Thyroid gland (tissue), 4 donors: Measurements from ENCODE around the gene MPPED2. TPM values are rescaled to one million over a fixed set of nuclear protein-coding genes. Genes with fewer than 3 reads are reported as not detected.
A peak's percentile ranks its signal among the peaks of the same experiment; 100 is the strongest.

Experiments
- DNase-seq, 2 donors: peaks; one replicate each; pipeline ENCODE4 v3.0.0-alpha.2; 2019
- H3K27ac ChIP-seq, 3 donors: fragments of 200-600 bp; sonication (generic); 1 replicate in 2 of 3; 2 replicates in 1 of 3; pipeline ENCODE4 v1.5.1; 2016 to 2019; ENCODE audit warnings: mild to moderate bottlenecking in 1 of 3, moderate library complexity in 1 of 3
- H3K27me3 ChIP-seq: fragments of 200-600 bp; sonication (generic); one replicate; pipeline ENCODE4 v1.5.1; 2019
- H3K36me3 ChIP-seq, 2 donors: fragments of 200-600 bp; sonication (generic); one replicate each; pipeline ENCODE4 v1.5.1; 2016 to 2019
- H3K4me1 ChIP-seq, 2 donors: fragments of 200-600 bp; sonication (generic); one replicate each; pipeline ENCODE4 v1.5.1; 2017 to 2019
- H3K4me3 ChIP-seq, 3 donors: fragments of 200-600 bp; sonication (generic); replicated peaks in 1 of 3; 1 replicate in 2 of 3; 2 replicates in 1 of 3; pipeline ENCODE4 v1.5.1; 2016; ENCODE audit warnings: mild to moderate bottlenecking in 1 of 3
- H3K9me3 ChIP-seq: fragments of 200-600 bp; sonication (generic); one replicate; pipeline ENCODE4 v1.5.1; 2017
- POLR2A ChIP-seq, 2 donors: fragments of 450-650 bp; IDR thresholded peaks; one replicate each; pipeline ENCODE4 v1.6.1; 2017; ENCODE audit warnings: antibody characterized with exemption in 2 of 2, mild to moderate bottlenecking in 2 of 2, moderate library complexity in 1 of 2
- WGBS, 2 donors: methylation state at CpG; one replicate each; pipeline ENCODE4 v1.1.5; 2017; 5-methylcytosine and 5-hydroxymethylcytosine counted together
- intact Hi-C: fragments of 100-400 bp; cut with DNase I; formaldehyde crosslinking; loops from one replicate; pipeline ENCODE4 v1.15.1; 2023
- total RNA-seq, 4 donors: library from RNA; depleted of rRNA; stranded (reverse); fragments of >200 nt; gene quantifications; one replicate each; pipeline ENCODE4 v1.2.3, GENCODE V29; 2016
- TF ChIP-seq, protein P1 (sequence below), 6 experiments: fragments of 200-600 bp in 3 of 6; fragments of 450-650 bp in 3 of 6; sonication (generic) in 3 of 6; IDR thresholded peaks; one replicate each; pipeline ENCODE4 v1.5.1; 2016 to 2019; ENCODE audit warnings: antibody characterized with exemption in 6 of 6, mild to moderate bottlenecking in 2 of 6, inconsistent platforms in 1 of 6, moderate library complexity in 1 of 6

The MPPED2 gene
- total RNA-seq, 4 donors from 2014 or later, result 35.5 to 103 (median 75.0) TPM

DNA sequence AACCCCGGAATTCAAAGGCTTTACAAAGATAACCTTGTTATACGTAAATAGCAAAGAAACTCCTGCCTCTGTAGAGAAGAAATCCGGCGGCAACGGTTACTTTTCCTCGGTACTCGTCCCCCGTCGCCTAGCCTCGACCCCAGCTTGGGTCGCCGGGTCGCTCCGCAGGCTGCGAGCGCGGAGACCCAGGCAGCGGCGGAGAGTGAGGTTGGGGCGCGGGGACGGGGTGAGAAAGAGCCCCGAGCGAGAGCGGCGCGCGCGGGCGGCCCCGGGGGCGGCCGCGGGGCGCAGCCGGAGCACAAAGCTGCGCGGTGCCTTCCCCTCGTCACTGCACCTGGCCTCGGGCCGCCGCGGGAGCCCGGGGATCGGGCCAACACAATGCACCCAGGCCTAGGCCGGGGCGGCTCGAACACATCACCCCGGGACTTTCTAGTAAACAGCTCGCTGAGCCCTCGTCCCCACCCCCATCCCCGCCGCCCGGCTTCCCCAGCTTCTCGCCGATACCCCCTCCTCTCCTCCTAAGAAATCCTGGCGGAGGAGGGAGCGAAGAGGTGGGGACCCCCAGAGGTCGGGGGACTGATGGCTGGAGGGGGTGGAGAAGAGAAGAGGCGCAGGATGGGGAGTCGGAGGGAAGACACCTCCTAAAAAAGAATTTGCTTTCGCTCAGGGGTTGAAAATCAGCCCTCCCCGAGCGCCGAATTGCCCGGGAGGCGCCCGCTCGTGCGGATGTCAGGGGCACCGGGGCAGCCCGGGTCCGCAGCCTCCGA is 845 bp downstream of the MPPED2 start:
- Histone ChIP-seq H3K9me3 (no peaks in the 10 kb centered on the region), H3K4me3 (peak overlapping the region; percentile 79 to 81 (median 81)), H3K27me3 (no peaks in the 10 kb centered on the region), H3K4me1 (peaks cover 12 to 38% of the 10 kb centered on the region in 2 donors), H3K27ac (peak overlapping the region; percentile 97 to 99 (median 98)), H3K36me3 (no peaks in the 10 kb centered on the region)
- no peak for TF ChIP-seq POLR2A (IDR thresholded peaks at IDR 0.05)
- TF ChIP-seq, protein P1, sequence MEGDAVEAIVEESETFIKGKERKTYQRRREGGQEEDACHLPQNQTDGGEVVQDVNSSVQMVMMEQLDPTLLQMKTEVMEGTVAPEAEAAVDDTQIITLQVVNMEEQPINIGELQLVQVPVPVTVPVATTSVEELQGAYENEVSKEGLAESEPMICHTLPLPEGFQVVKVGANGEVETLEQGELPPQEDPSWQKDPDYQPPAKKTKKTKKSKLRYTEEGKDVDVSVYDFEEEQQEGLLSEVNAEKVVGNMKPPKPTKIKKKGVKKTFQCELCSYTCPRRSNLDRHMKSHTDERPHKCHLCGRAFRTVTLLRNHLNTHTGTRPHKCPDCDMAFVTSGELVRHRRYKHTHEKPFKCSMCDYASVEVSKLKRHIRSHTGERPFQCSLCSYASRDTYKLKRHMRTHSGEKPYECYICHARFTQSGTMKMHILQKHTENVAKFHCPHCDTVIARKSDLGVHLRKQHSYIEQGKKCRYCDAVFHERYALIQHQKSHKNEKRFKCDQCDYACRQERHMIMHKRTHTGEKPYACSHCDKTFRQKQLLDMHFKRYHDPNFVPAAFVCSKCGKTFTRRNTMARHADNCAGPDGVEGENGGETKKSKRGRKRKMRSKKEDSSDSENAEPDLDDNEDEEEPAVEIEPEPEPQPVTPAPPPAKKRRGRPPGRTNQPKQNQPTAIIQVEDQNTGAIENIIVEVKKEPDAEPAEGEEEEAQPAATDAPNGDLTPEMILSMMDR (IDR thresholded peaks at IDR 0.05), result no peak
- peak; percentile 66 to 67 for DNase-seq
- WGBS, 2 donors, result 2% methylated on average over 30 to 54 of the region's 74 CpGs
- intact Hi-C loops, result no loop called here

- Histone ChIP-seq H3K36me3 (no peaks in the 10 kb centered on the region), H3K27me3 (no peaks in the 10 kb centered on the region), H3K27ac (peak overlapping the region; percentile 97 to 99 (median 98)), H3K4me3 (peak overlapping the region in 2 of 3 donors; percentile 79 to 81), H3K9me3 (no peaks in the 10 kb centered on the region), H3K4me1 (peaks cover 27 to 42% of the 10 kb centered on the region in 2 donors)
- WGBS, 2 donors, result 41 to 45% methylated on average over 29 of the region's 29 CpGs
- peak; percentile 72 to 73 for DNase-seq
- intact Hi-C loops, result no loop called here
- TF ChIP-seq, protein P1 (IDR thresholded peaks at IDR 0.05), result no peak
- peak in 1 of 2 donors; percentile 24 for TF ChIP-seq POLR2A (IDR thresholded peaks at IDR 0.05)
These were observed 2.5 kb downstream of the MPPED2 start for GRCh38 chr11:30583476-30584280.

DNA sequence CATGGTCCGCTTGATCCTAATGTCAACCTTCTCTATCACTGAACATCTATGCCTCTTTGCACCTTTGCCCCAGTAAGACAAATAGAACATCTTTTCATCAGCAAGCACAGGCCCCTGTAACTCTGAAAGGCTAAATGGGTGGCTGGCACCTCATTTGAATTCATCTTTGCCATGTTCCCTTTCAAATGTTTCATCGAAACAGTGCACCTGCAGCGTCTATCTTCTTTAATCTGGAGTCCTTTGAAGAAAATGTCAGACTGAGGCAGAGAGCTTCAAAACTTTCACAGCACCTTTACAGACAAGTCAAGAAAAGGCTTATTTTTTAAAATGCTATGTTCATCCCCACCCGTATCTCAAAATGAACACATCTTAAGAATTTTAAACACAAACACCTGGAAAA is 3.4 kb downstream of the MPPED2 start:
- Histone ChIP-seq H3K4me3 (no peak overlapping the region), H3K27me3 (no peaks in the 10 kb centered on the region), H3K4me1 (peaks cover 32 to 33% of the 10 kb centered on the region in 2 donors), H3K27ac (peak overlapping the region; percentile 34 to 98 (median 97)), H3K9me3 (no peaks in the 10 kb centered on the region), H3K36me3 (no peaks in the 10 kb centered on the region)
- WGBS, 2 donors, result 92 to 94% methylated on average over 4 of the region's 4 CpGs
- no peak for DNase-seq
- no peak for TF ChIP-seq POLR2A (IDR thresholded peaks at IDR 0.05)
- TF ChIP-seq, protein P1 (IDR thresholded peaks at IDR 0.05), result no peak
- intact Hi-C loops, result no loop called here

GRCh38 chr11:30581675-30582074 is 4.5 kb downstream of the MPPED2 start:
- no peaks in the 10 kb centered on the region for H3K27me3 ChIP-seq
- H3K36me3 ChIP-seq, result no peaks in the 10 kb centered on the region
- WGBS, 2 donors, result 68 to 71% methylated on average over 3 of the region's 3 CpGs
- no peaks in the 10 kb centered on the region for H3K9me3 ChIP-seq
- TF ChIP-seq POLR2A (IDR thresholded peaks at IDR 0.05), result no peak
- TF ChIP-seq, protein P1 (IDR thresholded peaks at IDR 0.05), result no peak
- H3K27ac ChIP-seq, result peak overlapping the region; percentile 39 to 98 (median 97)
- no peak overlapping the region for H3K4me3 ChIP-seq
- intact Hi-C loops, result no loop called here
- DNase-seq, result no peak
- H3K4me1 ChIP-seq, result peaks cover 28 to 32% of the 10 kb centered on the region in 2 donors
